OCI-LY7 (cell line): ENCODE measurements around the gene HSPA14. TPM values are rescaled to one million over a fixed set of nuclear protein-coding genes. Genes with fewer than 3 reads are reported as not detected.
"Not testable (repeated sequence)": the region's sequence is repeated elsewhere in the genome, so short reads cannot be mapped to it uniquely, and the experiment has no call there.

Experiments used
- BruUV-seq: library from RNA; stranded (reverse); fragments of 400-500 nt; replicated peaks from 2 replicates; lab custom pipeline; 2021; lab: Mats Ljungman, UMichigan
- CTCF ChIA-PET: fragments of 300-600 bp; sonication (Branson Sonifier 250); formaldehyde crosslinking; loops from one replicate; lab custom pipeline; 2022; ENCODE audit warnings: antibody characterized with exemption; ENCODE audit not compliant: unreplicated experiment; lab: Charles Lee
- POLR2A ChIA-PET: fragments of 300-600 bp; sonication (Branson Sonifier 250); formaldehyde crosslinking; loops from one replicate; lab custom pipeline; 2022; ENCODE audit warnings: antibody characterized with exemption; lab: Charles Lee
- DNase-seq: peaks from one replicate; pipeline ENCODE4 v3.0.0-alpha.2; 2015; ENCODE audit warnings: low spot score
- H2AFZ ChIP-seq: fragments of 200-600 bp; sonication (generic), shearing (Covaris generic); 2 replicates; pipeline ENCODE4 v1.6.1; 2014; ENCODE audit warnings: mild to moderate bottlenecking, antibody characterized with exemption, low read length, moderate library complexity
- H3K27ac ChIP-seq: fragments of 200-600 bp; sonication (generic); 2 replicates; pipeline ENCODE4 v1.5.1; 2014; ENCODE audit warnings: mixed run types, low read depth, mild to moderate bottlenecking, moderate library complexity, low read length, inconsistent platforms; ENCODE audit not compliant: poor library complexity, severe bottlenecking
- H3K36me3 ChIP-seq: fragments of 200-600 bp; sonication (generic); 2 replicates; pipeline ENCODE4 v1.6.1; 2014; ENCODE audit warnings: mild to moderate bottlenecking, antibody characterized with exemption, low read length, moderate library complexity, mixed read lengths; ENCODE audit not compliant: insufficient read depth
- H3K4me1 ChIP-seq: fragments of 200-600 bp; sonication (generic); 2 replicates; pipeline ENCODE4 v1.5.1; 2014; ENCODE audit warnings: mild to moderate bottlenecking, low read length; ENCODE audit not compliant: insufficient read depth, poor library complexity, severe bottlenecking
- H3K4me2 ChIP-seq: fragments of 200-600 bp; sonication (generic); 2 replicates; pipeline ENCODE4 v1.6.1; 2014; ENCODE audit warnings: mild to moderate bottlenecking, low read length
- H3K4me3 ChIP-seq: fragments of 200-600 bp; sonication (generic); 2 replicates; pipeline ENCODE4 v1.5.1; 2014; ENCODE audit warnings: mild to moderate bottlenecking, low read depth, low read length; ENCODE audit not compliant: poor library complexity, severe bottlenecking
- H3K79me2 ChIP-seq: fragments of 200-600 bp; sonication (generic); 2 replicates; pipeline ENCODE4 v1.6.1; 2016; ENCODE audit warnings: low read depth, mild to moderate bottlenecking, low read length, moderate library complexity, mixed read lengths; ENCODE audit not compliant: insufficient read depth
- H3K9me2 ChIP-seq: fragments of 200-600 bp; sonication (generic); 2 replicates; pipeline ENCODE4 v1.6.1; 2016; ENCODE audit warnings: mild to moderate bottlenecking, low read length, mixed read lengths; ENCODE audit not compliant: insufficient read depth
- H3K9me3 ChIP-seq: fragments of 200-600 bp; sonication (generic); 2 replicates; pipeline ENCODE4 v1.6.1; 2014; ENCODE audit warnings: mild to moderate bottlenecking, mixed run types, low read length, mixed read lengths
- H4K20me1 ChIP-seq: fragments of 200-600 bp; sonication (generic); 2 replicates; pipeline ENCODE4 v1.6.1; 2014; ENCODE audit warnings: mild to moderate bottlenecking, antibody characterized with exemption, low read length, moderate library complexity, mixed read lengths; ENCODE audit not compliant: insufficient read depth
- EZH2phosphoT487 ChIP-seq: fragments of 200-600 bp; sonication (generic); IDR thresholded peaks from 2 replicates; pipeline ENCODE4 v1.6.1; 2018; ENCODE audit warnings: low read depth, borderline replicate concordance, mild to moderate bottlenecking, mixed run types, antibody characterized with exemption, low read length, moderate library complexity, mixed read lengths
- intact Hi-C: fragments of 100-400 bp; cut with micrococcal nuclease; formaldehyde crosslinking; loops from one replicate; pipeline ENCODE4 v1.10.0; 2022; ENCODE audit not compliant: unreplicated experiment
- total RNA-seq, 2 experiments: library from RNA; depleted of rRNA in 1 of 2; stranded (reverse); fragments of >200 nt in 1 of 2; shearing (Covaris generic) in 1 of 2; gene quantifications; 2 replicates each; pipeline ENCODE4 v1.2.3, GENCODE V29; 2014 to 2022
- TF ChIP-seq, protein P1 (sequence below): fragments of 200-600 bp; sonication (generic); conservative IDR thresholded peaks from 2 replicates; pipeline ENCODE4 v1.5.1; 2014; ENCODE audit warnings: mild to moderate bottlenecking, antibody characterized with exemption, low read length, moderate library complexity, mixed read lengths

The HSPA14 gene
- total RNA-seq, 2 experiments from 2014 or later = 21.8 to 28.2 TPM

DNA sequence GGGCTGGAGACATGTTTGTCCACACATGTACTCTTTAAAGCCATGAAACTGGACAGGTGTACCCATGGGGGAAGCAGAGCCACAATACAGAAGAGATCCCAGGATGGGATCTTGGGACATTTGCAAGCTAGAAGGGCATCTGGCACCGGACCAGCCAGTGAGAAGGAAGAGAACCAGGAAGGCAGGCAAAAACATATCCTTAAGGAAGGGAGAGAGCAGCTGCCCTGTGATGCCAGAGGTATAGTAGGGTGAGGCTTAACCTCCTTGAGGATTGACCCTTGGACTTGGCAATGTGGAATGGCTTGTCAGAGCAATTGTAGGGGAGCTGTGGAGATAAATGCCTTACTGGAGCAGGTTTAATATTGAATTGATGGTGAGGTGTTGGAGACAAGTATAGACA is 22.7 kb downstream of the HSPA14 start:
- intact Hi-C loops = loop anchor here (5.0 kb wide), 1 partner anchor 52 kb away; no protein-coding TSS in a partner anchor
- POLR2A ChIA-PET = interaction anchor here (2.4 kb wide), 1 partner anchor 17 kb away, joined by 9 read pairs; the partner anchor contains the start of gene SUV39H2
- Histone ChIP-seq H3K9me2 (no peaks in the 10 kb centered on the region), H2AFZ (no peak overlapping the region), H3K4me2 (no peak overlapping the region), H3K9me3 (no peaks in the 10 kb centered on the region), H3K27ac (no peak overlapping the region), H3K4me1 (peaks cover 22% of the 10 kb centered on the region), H3K36me3 (peaks cover 75% of the 10 kb centered on the region), H4K20me1 (no peaks in the 10 kb centered on the region), H3K79me2 (no peaks in the 10 kb centered on the region), H3K4me3 (no peak overlapping the region)
- no peak for DNase-seq
- TF ChIP-seq EZH2phosphoT487 = no peak
- TF ChIP-seq, protein P1, sequence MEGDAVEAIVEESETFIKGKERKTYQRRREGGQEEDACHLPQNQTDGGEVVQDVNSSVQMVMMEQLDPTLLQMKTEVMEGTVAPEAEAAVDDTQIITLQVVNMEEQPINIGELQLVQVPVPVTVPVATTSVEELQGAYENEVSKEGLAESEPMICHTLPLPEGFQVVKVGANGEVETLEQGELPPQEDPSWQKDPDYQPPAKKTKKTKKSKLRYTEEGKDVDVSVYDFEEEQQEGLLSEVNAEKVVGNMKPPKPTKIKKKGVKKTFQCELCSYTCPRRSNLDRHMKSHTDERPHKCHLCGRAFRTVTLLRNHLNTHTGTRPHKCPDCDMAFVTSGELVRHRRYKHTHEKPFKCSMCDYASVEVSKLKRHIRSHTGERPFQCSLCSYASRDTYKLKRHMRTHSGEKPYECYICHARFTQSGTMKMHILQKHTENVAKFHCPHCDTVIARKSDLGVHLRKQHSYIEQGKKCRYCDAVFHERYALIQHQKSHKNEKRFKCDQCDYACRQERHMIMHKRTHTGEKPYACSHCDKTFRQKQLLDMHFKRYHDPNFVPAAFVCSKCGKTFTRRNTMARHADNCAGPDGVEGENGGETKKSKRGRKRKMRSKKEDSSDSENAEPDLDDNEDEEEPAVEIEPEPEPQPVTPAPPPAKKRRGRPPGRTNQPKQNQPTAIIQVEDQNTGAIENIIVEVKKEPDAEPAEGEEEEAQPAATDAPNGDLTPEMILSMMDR = no peak
- BruUV-seq = no TSS peak
- CTCF ChIA-PET = no interaction called here

DNA sequence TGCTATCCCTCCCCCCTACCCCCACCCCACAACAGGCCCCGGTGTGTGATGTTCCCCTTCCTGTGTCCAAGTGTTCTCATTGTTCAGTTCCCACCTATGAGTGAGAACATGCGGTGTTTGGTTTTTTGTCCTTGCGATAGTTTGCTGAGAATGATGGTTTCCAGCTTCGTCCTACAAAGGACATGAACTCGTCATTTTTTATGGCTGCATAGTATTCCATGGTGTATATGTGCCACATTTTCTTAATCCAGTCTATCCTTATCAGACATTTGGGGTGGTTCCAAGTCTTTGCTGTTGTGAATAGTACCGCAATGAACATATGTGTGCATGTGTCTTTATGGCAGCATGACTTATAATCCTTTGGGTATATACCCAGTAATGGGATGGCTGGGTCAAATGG is 26.4 kb downstream of the HSPA14 start:
- H3K4me1 ChIP-seq, DNase-seq, CTCF ChIA-PET, H2AFZ ChIP-seq, H3K9me3 ChIP-seq, POLR2A ChIA-PET, H3K4me2 ChIP-seq, H3K27ac ChIP-seq, H4K20me1 ChIP-seq, H3K79me2 ChIP-seq, H3K4me3 ChIP-seq, H3K9me2 ChIP-seq, BruUV-seq: not testable (repeated sequence)
- H3K36me3 ChIP-seq = peaks cover 75% of the 10 kb centered on the region
- intact Hi-C loops = loop anchor here (5.0 kb wide), 1 partner anchor 48 kb away; no protein-coding TSS in a partner anchor

DNA sequence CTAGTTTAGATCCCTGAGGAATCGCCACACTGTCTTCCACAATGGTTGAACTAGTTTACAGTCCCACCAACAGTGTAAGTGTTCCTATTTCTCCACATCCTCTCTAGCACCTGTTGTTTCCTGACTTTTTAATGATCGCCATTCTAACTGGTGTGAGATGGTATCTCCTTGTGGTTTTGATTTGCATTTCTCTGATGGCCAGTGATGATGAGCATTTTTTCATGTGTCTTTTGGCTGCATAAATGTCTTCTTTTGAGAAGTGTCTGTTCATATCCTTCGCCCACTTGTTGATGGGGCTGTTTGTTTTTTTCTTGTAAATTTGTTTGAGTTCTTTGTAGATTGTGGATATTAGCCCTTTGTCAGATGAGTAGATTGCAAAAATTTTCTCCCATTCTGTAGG is 26.8 kb downstream of the HSPA14 start:
- H3K4me2 ChIP-seq, H3K4me1 ChIP-seq, H4K20me1 ChIP-seq, H3K4me3 ChIP-seq, H3K27ac ChIP-seq, H3K9me3 ChIP-seq, DNase-seq, POLR2A ChIA-PET, H3K9me2 ChIP-seq, CTCF ChIA-PET, H2AFZ ChIP-seq, H3K79me2 ChIP-seq: not testable (repeated sequence)
- BruUV-seq = TSS peak; percentile 55
- H3K36me3 ChIP-seq = peaks cover 76% of the 10 kb centered on the region
- intact Hi-C loops = loop anchor here (5.0 kb wide), 1 partner anchor 47 kb away; no protein-coding TSS in a partner anchor
